Loucy (cell line): ENCODE results near the gene RNF166.

Source experiments
- H2AFZ ChIP-seq: fragments of 200-600 bp; sonication (generic); 2 replicates; pipeline ENCODE4 v1.6.0; 2016; ENCODE audit warnings: antibody characterized with exemption, mild to moderate bottlenecking, low read length, moderate library complexity
- H3F3A ChIP-seq: fragments of 200-600 bp; 2 replicates; pipeline ENCODE4 v1.6.0; 2016; ENCODE audit warnings: antibody characterized with exemption, low read depth, mild to moderate bottlenecking
- H3K27me3 ChIP-seq: fragments of 200-600 bp; sonication (generic); 2 replicates; pipeline ENCODE4 v1.6.1; 2014; ENCODE audit warnings: low read length, mild to moderate bottlenecking; ENCODE audit not compliant: insufficient read depth, poor library complexity, severe bottlenecking
- H3K36me3 ChIP-seq: fragments of 200-600 bp; sonication (generic); 2 replicates; pipeline ENCODE4 v1.6.1; 2016; ENCODE audit warnings: low read length; ENCODE audit not compliant: insufficient read depth
- H3K4me1 ChIP-seq: fragments of 200-600 bp; sonication (generic); 2 replicates; pipeline ENCODE4 v1.5.1; 2014; ENCODE audit warnings: low read length, mild to moderate bottlenecking; ENCODE audit not compliant: insufficient read depth, poor library complexity, severe bottlenecking
- H3K4me2 ChIP-seq: fragments of 200-600 bp; sonication (generic); 2 replicates; pipeline ENCODE4 v1.6.0; 2014; ENCODE audit warnings: antibody characterized with exemption, low read length, low read depth, mild to moderate bottlenecking; ENCODE audit not compliant: poor library complexity, severe bottlenecking
- H3K4me3 ChIP-seq: fragments of 200-600 bp; sonication (generic); 2 replicates; pipeline ENCODE4 v1.5.1; 2014; ENCODE audit warnings: low read length, mild to moderate bottlenecking, mixed read lengths; ENCODE audit not compliant: poor library complexity, severe bottlenecking
- H3K79me2 ChIP-seq: fragments of 200-600 bp; sonication (generic); 2 replicates; pipeline ENCODE4 v1.6.1; 2014; ENCODE audit warnings: low read length; ENCODE audit not compliant: insufficient read depth
- H3K9ac ChIP-seq: fragments of 200-600 bp; sonication (generic); 2 replicates; pipeline ENCODE4 v1.6.0; 2014; ENCODE audit warnings: mild to moderate bottlenecking, low read depth, low read length, moderate library complexity; ENCODE audit not compliant: poor library complexity, severe bottlenecking
- H3K9me2 ChIP-seq: fragments of 200-600 bp; sonication (generic); replicated peaks from 2 replicates; pipeline ENCODE4 v1.6.1; 2016; ENCODE audit warnings: low read depth, low read length, mixed read lengths
- H3K9me3 ChIP-seq: fragments of 200-600 bp; sonication (generic); 2 replicates; pipeline ENCODE4 v1.6.1; 2014; ENCODE audit warnings: mild to moderate bottlenecking, antibody characterized with exemption, low read length, low read depth; ENCODE audit not compliant: insufficient read depth
- H4K20me1 ChIP-seq: fragments of 200-600 bp; sonication (generic); 2 replicates; pipeline ENCODE4 v1.6.0; 2014; ENCODE audit warnings: antibody characterized with exemption, low read length, mild to moderate bottlenecking; ENCODE audit not compliant: insufficient read depth, poor library complexity, severe bottlenecking
- EZH2phosphoT487 ChIP-seq: fragments of 200-600 bp; IDR thresholded peaks from 2 replicates; pipeline ENCODE4 v1.6.1; 2018; ENCODE audit warnings: antibody characterized with exemption, mild to moderate bottlenecking, moderate library complexity, borderline replicate concordance
- TF ChIP-seq, protein P1 (sequence below): fragments of 200-600 bp; sonication (generic); conservative IDR thresholded peaks from 2 replicates; pipeline ENCODE4 v1.5.1; 2014; ENCODE audit warnings: mild to moderate bottlenecking, antibody characterized with exemption, low read length

Gene RNF166

GRCh38 chr16:88738151-88739084, 32.2 kb upstream of the RNF166 start:
- H3K9me3 ChIP-seq: no peaks in the 10 kb centered on the region
- no peaks in the 10 kb centered on the region for H3K79me2 ChIP-seq
- H3K36me3 ChIP-seq: peaks cover 30% of the 10 kb centered on the region; the same call in 1 of the 2 replicates
- H3K4me2 ChIP-seq: no peak overlapping the region
- no peaks in the 10 kb centered on the region for H3K4me1 ChIP-seq
- no peak for TF ChIP-seq EZH2phosphoT487
- TF ChIP-seq, protein P1, sequence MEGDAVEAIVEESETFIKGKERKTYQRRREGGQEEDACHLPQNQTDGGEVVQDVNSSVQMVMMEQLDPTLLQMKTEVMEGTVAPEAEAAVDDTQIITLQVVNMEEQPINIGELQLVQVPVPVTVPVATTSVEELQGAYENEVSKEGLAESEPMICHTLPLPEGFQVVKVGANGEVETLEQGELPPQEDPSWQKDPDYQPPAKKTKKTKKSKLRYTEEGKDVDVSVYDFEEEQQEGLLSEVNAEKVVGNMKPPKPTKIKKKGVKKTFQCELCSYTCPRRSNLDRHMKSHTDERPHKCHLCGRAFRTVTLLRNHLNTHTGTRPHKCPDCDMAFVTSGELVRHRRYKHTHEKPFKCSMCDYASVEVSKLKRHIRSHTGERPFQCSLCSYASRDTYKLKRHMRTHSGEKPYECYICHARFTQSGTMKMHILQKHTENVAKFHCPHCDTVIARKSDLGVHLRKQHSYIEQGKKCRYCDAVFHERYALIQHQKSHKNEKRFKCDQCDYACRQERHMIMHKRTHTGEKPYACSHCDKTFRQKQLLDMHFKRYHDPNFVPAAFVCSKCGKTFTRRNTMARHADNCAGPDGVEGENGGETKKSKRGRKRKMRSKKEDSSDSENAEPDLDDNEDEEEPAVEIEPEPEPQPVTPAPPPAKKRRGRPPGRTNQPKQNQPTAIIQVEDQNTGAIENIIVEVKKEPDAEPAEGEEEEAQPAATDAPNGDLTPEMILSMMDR: no peak
- H3F3A ChIP-seq: no peaks in the 10 kb centered on the region
- no peak overlapping the region for H3K9ac ChIP-seq
- H3K9me2 ChIP-seq: no peaks in the 10 kb centered on the region
- H3K27me3 ChIP-seq: no peaks in the 10 kb centered on the region
- peaks cover under 1% of the 10 kb centered on the region for H4K20me1 ChIP-seq
- H2AFZ ChIP-seq: no peak overlapping the region
- no peak overlapping the region for H3K4me3 ChIP-seq

- H3K4me2 ChIP-seq: no peak overlapping the region
- no peak overlapping the region for H3K9ac ChIP-seq
- no peak overlapping the region for H3K4me3 ChIP-seq
Measured at GRCh38 chr16:88737298-88738150, 31.3 kb upstream of the RNF166 start.

GRCh38 chr16:88736496-88736895, 30.3 kb upstream of the RNF166 start:
- H4K20me1 ChIP-seq: no peaks in the 10 kb centered on the region
- H3K9me2 ChIP-seq: no peaks in the 10 kb centered on the region
- H2AFZ ChIP-seq: no peak overlapping the region
- H3K4me2 ChIP-seq: no peak overlapping the region
- H3K79me2 ChIP-seq: no peaks in the 10 kb centered on the region
- TF ChIP-seq, protein P1: no peak
- no peak for TF ChIP-seq EZH2phosphoT487
- H3K9ac ChIP-seq: no peak overlapping the region
- H3F3A ChIP-seq: no peaks in the 10 kb centered on the region
- H3K27me3 ChIP-seq: no peaks in the 10 kb centered on the region
- H3K4me3 ChIP-seq: no peak overlapping the region
- H3K9me3 ChIP-seq: no peaks in the 10 kb centered on the region
- H3K36me3 ChIP-seq: peaks cover 30% of the 10 kb centered on the region; the same call in 1 of the 2 replicates
- H3K4me1 ChIP-seq: no peaks in the 10 kb centered on the region

More at GRCh38 chr16:88737298-88738150, 31.3 kb upstream of the RNF166 start:
- Histone ChIP-seq H2AFZ (no peak overlapping the region), H3K4me1 (no peaks in the 10 kb centered on the region), H3K27me3 (no peaks in the 10 kb centered on the region), H4K20me1 (no peaks in the 10 kb centered on the region), H3F3A (no peaks in the 10 kb centered on the region), H3K79me2 (no peaks in the 10 kb centered on the region), H3K36me3 (peaks cover 30% of the 10 kb centered on the region; the same call in 1 of the 2 replicates), H3K9me2 (no peaks in the 10 kb centered on the region), H3K9me3 (no peaks in the 10 kb centered on the region)
- TF ChIP-seq EZH2phosphoT487: no peak
- TF ChIP-seq, protein P1: peak; percentile 65
